Measurements from ENCODE around the gene MFSD6. TPM values are rescaled to one million over a fixed set of nuclear protein-coding genes. Genes with fewer than 3 reads are reported as not detected.

Gene MFSD6
- total RNA-seq, 1 donor from 2014 or later = 52.4 TPM

DNA sequence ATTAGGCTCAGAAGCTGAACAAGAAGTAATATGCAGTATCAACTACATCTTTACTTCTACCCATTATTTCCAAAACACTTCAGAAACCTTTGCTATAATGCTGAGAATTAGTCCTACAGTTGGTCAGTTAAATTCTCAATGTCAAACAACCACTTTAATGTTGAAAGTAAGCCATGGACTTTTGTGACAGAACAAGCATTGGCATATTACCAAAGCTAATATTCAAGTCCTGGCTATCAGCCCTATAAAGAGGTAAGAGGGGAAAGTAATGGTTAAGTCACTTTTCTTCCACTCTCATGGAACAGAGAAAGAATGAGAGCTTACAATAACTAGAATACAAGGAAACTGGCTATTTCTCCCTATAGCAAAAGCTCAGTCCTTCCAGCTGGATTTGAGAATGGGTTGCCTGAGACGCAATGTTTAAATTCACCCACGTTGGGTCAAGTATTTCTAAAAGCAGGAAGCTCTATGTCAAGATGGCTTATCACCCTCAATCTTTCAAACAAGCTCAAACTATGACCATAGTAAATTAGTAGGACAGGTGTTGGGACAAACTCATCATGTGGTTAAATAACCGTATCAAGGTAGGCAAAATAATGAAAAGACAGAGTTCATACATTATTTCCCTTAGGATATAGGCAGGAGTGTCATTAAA lies 31.4 kb upstream of the MFSD6 start:
- Histone ChIP-seq H3K27me3 (ENCODE audit: control insufficient read depth, insufficient read depth, low read length) (no peaks in the 10 kb centered on the region), H3K36me3 (ENCODE audit: control insufficient read depth, insufficient read depth, low read length) (no peaks in the 10 kb centered on the region), H3K4me3 (ENCODE audit: low read depth, low read length) (no peak overlapping the region)
- no peak for DNase-seq (ENCODE audit: low read depth)
- TF ChIP-seq, protein P1, sequence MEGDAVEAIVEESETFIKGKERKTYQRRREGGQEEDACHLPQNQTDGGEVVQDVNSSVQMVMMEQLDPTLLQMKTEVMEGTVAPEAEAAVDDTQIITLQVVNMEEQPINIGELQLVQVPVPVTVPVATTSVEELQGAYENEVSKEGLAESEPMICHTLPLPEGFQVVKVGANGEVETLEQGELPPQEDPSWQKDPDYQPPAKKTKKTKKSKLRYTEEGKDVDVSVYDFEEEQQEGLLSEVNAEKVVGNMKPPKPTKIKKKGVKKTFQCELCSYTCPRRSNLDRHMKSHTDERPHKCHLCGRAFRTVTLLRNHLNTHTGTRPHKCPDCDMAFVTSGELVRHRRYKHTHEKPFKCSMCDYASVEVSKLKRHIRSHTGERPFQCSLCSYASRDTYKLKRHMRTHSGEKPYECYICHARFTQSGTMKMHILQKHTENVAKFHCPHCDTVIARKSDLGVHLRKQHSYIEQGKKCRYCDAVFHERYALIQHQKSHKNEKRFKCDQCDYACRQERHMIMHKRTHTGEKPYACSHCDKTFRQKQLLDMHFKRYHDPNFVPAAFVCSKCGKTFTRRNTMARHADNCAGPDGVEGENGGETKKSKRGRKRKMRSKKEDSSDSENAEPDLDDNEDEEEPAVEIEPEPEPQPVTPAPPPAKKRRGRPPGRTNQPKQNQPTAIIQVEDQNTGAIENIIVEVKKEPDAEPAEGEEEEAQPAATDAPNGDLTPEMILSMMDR (IDR thresholded peaks at IDR 0.05; ENCODE audit: insufficient read depth, low read length, poor library complexity, severe bottlenecking) = no peak

DNA sequence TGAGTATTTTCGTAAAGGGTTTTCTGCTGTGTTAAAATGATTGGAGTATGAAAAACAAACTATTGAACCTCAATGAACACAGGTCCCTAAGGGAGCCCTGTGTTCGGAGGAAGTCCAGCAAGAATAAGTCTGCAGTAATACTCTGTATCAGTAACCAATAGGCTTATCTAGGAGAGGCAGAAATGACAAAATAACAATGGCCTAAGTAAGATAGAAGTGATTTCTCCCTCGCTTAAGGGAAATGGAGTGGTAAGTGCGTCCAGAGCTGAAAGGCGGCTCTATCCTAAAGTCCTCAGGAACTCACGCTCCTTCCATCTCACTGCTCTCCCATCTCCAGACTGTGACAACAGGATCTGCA lies 29.3 kb upstream of the MFSD6 start:
- Histone ChIP-seq H3K27me3 (ENCODE audit: control insufficient read depth, insufficient read depth, low read length) (no peaks in the 10 kb centered on the region), H3K4me3 (ENCODE audit: low read depth, low read length) (no peak overlapping the region), H3K36me3 (ENCODE audit: control insufficient read depth, insufficient read depth, low read length) (no peaks in the 10 kb centered on the region)
- DNase-seq (ENCODE audit: low read depth) = no peak
- TF ChIP-seq, protein P1 (IDR thresholded peaks at IDR 0.05; ENCODE audit: insufficient read depth, low read length, poor library complexity, severe bottlenecking) = no peak

DNA sequence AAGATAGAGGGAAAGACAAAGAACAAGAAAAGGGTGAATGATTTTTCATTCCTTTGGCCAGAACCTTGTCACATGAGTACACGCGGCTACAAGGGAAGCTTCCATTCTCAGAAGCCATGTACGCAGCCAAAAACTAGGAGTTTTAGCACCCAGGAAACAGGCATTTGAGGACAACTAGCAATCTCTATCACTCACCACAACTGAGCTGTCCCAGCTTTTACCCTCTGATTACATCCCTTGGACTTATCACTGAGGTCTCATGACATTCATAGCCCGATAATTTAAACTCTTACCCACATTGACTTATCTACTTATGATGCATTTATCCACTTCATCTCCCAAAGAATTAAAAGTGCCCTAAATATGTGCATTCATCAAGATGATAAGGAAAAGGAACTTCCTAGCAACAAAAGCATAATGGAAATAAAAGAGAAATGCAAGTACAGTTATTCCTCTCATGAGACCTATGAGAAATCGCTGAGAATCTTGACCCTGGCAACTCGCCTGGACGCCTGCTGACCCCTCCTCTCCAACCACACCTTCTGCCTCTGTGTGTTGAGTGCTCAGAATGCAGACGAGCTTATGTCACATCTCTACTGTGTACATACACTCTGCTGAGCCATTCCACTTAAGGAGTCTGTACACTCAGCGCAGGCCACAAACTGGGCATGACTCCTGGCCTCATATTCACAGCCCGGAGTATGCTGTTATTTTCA lies 28.7 kb upstream of the MFSD6 start:
- no peak overlapping the region for H3K4me3 ChIP-seq (ENCODE audit: low read depth, low read length)
- no peak for DNase-seq (ENCODE audit: low read depth)
- no peaks in the 10 kb centered on the region for H3K27me3 ChIP-seq (ENCODE audit: control insufficient read depth, insufficient read depth, low read length)
- TF ChIP-seq, protein P1 (IDR thresholded peaks at IDR 0.05; ENCODE audit: insufficient read depth, low read length, poor library complexity, severe bottlenecking) = no peak
- H3K36me3 ChIP-seq (ENCODE audit: control insufficient read depth, insufficient read depth, low read length) = no peaks in the 10 kb centered on the region

DNA sequence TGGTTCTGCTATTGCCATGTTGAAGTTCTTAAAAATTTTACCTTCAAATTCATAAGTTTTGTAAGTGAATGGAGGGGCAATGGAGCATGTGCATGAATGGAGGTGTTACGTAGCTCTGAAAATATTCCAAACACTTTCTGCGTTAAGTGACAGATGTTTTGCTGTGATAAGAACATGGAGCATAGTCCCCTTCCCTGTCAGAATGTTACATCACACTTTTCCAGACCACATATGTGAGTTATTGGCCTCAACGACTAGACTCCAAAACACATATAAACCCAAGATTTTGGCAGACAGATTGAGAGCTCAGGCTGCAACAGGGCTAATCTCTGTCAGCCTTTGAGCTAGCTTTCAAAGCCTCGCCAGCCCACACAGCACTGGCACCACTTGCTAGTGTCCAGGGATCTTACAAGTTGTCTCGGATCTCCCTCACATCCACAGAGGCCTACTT lies 27.2 kb upstream of the MFSD6 start:
- Histone ChIP-seq H3K36me3 (ENCODE audit: control insufficient read depth, insufficient read depth, low read length) (no peaks in the 10 kb centered on the region), H3K27me3 (ENCODE audit: control insufficient read depth, insufficient read depth, low read length) (no peaks in the 10 kb centered on the region), H3K4me3 (ENCODE audit: low read depth, low read length) (no peak overlapping the region)
- DNase-seq (ENCODE audit: low read depth) = no peak
- TF ChIP-seq, protein P1 (IDR thresholded peaks at IDR 0.05; ENCODE audit: insufficient read depth, low read length, poor library complexity, severe bottlenecking) = no peak

DNA sequence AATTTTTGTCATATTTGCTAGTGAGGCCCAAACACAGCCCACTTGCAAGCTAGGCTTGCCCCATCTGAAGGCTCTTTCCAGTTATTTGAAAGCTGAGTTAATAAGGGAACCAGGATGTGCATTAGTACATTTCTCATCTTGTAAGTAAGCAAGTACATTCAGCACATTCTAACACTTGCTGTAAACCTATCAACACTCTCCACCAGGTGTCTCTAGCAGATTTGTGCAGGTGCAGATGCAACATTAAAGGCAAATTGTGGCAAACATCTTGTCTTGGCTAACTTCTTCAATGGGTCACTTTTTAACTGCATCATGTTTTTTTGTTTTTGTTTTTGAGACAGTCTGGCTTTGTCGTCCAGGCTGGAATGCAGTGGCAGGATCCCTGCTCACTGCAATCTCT lies 25.3 kb upstream of the MFSD6 start:
- Histone ChIP-seq H3K36me3 (ENCODE audit: control insufficient read depth, insufficient read depth, low read length) (no peaks in the 10 kb centered on the region), H3K27me3 (ENCODE audit: control insufficient read depth, insufficient read depth, low read length) (no peaks in the 10 kb centered on the region), H3K4me3 (ENCODE audit: low read depth, low read length) (no peak overlapping the region)
- TF ChIP-seq, protein P1 (IDR thresholded peaks at IDR 0.05; ENCODE audit: insufficient read depth, low read length, poor library complexity, severe bottlenecking) = peak; percentile 58
- DNase-seq (ENCODE audit: low read depth) = peak; percentile 42

All from kidney epithelial cell (primary cell).